ENCODE data around the gene STOM.
"Not testable (repeated sequence)": the region's sequence is repeated elsewhere in the genome, so short reads cannot be mapped to it uniquely, and the experiment has no call there.

The STOM gene, protein sequence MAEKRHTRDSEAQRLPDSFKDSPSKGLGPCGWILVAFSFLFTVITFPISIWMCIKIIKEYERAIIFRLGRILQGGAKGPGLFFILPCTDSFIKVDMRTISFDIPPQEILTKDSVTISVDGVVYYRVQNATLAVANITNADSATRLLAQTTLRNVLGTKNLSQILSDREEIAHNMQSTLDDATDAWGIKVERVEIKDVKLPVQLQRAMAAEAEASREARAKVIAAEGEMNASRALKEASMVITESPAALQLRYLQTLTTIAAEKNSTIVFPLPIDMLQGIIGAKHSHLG

DNA sequence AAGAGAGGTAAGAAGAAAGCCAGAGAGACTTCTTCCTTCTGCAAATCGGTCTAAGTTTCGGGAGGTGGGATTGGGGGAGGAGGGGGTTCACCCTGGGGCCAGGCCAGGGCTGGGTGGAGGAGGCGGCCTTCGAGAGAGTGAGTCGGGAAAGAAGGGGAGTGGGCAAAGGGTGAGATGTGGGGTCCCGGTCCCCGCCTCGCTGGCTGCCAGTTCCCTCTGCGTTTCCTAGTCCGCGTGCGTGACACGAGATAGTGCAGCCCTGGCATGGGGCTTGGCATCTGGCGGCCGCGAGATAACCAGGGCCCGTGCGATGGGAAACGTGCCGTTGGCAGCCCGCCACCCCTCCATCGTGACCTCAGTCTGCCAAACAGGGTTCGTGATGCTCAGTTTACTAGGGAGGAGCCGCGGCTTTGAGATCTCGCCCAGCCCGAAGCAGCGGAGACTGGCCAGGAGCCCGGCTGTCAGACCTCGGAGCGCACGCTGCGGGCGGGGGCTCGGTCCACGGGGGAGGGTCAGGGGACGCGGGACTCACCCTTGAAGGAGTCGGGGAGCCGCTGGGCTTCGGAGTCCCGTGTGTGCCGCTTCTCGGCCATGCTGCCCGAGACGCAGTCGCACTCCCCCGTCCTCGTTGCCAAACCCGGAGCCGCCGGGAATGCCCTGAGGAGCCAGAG lies at the start of gene STOM:
Gene STOM, minus strand, starts transcription at position 656 of the 671 bp plus-strand sequence. Its CDS starts 63 bp downstream, at position 593.
- DNase-seq, result no peak

DNA sequence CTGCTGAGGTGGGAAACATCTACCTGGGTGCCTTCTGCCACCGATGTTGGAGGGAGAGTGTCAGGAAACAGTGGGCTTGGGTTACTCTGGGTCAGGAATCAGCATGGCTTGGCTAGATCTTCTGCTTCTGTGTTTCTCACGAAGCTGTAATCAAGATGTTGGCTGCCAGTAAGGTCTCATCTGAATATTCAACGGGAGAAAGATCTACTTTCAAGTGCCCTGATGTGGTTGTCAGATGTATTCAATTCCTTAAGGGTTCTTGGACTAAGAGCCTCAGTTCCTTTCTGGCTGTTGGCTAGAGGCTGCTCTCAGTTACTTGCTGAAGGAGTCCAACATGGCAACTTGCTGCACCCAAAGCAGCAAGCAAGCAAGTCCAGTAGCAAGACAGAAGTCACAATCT lies 41.9 kb upstream of the STOM start:
- DNase-seq, result no peak

- DNase-seq, result no peak
Observed at GRCh38 chr9:121405899-121406298, 35.8 kb upstream of the STOM start.

DNA sequence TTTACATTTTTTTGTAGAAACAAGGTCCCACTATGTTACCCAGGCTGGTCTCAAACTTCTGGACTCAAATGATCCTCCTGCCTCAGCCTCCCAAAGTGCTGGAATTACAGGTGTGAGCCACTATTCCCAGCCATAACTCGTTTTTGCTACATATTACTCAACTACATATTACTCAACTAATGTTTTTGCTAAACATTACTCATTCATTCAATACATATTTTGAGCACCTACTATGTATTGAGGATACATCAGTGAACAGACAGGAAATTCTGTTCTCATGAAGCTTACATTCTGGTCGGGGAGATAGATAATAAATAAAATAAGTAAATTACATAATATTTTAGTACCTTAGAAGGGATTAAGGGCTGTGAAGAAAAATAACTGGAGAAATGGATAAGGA lies 34.9 kb upstream of the STOM start:
- no peak for DNase-seq

- DNase-seq, result peak; percentile 38
Observed at GRCh38 chr9:121399883-121400607, 30.0 kb upstream of the STOM start.

- no peak for DNase-seq
Observed at GRCh38 chr9:121399126-121399882, 29.3 kb upstream of the STOM start.

DNA sequence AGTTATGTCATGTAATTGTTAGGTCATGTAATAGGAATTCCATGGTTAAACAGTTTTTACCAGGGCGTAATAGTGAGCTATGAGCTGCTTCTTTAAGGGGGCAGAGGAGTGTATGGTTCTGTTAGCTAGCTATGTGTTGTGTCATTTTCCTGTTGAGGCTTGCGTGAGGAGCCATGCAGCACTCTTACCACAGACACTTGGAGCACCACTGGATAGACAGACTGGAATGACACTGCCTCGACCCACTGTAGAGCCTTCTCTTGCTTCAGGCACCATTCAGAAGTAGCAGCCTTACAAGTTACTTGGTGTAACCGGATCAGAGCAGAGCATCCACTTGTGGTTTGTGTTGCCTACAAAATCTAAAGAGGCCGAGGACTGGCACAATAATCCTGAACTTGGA lies 28.3 kb upstream of the STOM start:
- DNase-seq, result no peak

DNA sequence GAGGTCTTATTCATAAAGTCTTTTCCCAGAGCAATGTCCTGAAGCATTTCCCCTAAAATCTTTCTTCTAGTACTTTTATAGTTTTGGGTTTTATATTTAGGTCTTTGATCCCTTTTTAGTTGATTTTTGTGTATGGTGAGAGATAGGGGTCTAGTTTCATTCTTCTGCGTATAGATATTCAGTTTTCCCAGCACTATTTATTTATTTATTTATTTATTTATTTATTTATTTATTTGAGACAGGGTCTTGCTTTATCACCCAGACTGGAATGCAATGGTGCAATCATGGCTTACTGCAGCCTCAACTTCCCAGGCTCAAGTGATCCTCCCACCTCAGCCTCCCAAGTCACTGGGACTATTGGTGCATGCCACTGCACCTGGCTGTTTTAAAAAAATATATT lies 27.2 kb upstream of the STOM start:
- DNase-seq, result not testable (repeated sequence)

DNA sequence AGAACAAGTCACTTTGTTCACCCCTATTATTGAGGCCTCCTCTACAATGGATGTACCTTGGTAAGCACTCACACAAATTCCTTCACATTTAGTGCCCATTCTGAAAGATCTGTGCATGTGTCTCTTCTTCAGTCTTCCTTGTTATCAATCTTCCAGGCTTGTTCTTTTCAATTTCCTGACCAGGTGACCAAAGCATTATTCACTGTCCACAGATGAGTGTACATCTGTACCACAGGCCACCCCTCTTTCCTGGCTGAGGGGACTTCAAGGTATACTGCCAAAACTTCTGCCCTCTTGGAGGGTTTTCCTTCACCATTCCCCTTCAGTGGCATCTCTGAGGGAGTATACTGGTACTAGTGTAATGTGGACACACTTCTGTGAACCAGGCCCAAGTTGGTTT lies 25.5 kb upstream of the STOM start:
- no peak for DNase-seq

DNA sequence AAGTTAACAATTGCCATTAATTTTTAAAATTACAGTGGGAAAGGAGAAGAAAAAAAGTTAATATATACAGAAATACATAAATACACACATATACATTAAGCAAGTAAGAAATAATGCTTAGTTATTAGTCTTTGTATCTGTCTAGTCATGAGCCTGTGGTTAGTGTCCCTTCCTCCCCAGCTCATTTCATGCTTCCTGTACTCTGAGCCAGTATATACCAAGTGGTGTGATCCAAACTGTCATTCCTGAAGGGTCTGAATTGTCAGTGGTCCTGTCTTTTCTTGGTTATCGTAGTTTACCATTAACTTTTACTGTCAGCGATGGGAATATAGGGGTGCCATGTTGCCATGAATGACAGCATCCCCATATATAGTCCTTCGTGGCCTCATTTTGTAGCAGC lies 24.2 kb upstream of the STOM start:
- DNase-seq, result no peak

DNA sequence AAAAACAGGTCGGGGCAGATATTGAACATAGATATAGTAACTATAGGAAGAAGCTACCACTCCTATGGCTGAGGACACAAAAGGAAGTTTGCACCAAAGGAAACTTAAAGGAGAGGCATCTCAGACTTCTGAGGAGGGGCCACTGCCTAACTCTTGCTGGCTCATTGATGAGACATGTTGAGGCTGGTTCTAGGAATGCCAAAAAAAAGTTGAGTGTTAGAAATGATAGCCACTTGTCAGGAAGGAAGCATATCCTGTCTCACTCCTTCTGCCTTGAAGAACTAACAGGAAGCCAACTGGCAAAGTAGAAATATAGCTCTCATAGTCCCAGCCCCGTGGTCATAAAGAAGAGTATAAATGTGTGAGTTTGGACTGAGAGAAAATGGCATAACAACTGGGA lies 23.3 kb upstream of the STOM start:
- no peak for DNase-seq

GRCh38 chr9:121390372-121390771 lies 20.3 kb upstream of the STOM start:
- no peak for DNase-seq

DNA sequence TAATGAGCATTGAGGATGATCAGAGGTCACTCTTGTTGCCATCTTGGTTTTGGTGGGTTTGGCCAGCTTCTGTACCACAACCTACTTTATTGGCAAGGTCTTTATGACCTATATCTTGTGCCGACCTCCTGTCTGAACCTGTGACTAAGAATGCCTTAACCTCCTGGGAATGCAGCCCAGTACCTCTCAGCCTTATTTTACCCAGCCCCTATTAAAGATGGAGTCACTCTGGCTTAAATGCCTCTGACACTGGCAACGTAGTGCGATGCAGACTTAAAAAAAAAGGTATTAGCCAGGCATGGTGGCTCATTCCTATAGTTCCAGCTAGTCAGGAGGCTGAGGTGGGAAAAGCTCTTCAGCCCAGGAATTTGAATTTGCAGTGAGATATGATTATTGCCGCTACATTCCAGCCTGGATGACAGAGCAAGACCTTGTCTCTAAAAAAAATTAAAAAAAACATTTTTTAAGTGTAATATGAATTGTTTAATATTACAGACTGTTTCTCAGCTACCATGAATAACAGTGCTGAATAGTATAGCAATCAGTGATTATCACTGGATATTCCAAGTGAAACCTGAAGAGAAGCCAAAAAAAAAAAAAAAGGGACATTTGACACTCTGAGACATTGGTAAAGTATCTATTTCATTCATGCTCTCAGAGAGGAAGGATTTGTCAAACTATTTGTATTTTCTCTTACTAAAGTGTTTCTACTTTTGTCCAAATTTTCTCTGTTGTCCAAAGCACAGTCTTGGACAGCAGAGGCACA lies 18.3 kb upstream of the STOM start:
- DNase-seq, result no peak

DNA sequence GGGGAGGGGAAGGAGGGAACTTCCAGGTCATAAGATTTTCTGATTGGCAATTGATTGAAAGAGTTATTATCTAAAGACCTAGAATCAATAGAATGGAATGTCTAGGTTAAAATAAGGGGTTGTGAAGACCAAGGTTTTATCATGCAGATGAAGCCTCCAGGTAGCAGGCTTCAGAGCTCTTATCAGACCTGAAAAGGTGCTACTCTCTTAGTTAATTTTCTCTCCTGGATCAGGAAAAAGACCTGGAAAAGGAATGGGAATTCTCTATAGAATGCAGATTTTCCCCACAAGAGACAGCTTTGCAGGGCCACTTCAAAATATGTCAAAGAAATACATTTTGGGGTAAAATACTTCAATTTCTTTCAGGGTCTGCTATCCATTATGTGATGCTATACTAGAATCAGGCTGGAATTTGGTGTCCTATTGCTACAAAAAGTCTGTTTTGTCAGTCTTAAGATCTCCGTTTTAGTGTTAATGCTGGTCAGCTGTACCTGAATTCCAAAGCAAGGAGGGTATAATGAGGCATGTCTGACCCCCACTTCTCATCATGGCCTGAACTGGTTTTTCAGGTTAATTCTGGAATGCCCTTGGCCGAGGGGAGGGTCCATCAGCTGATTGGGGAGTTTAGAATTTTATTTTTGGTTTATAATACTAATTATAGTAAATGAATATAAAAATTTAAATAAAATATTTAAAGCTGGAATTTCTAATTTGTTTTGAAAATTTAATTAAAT lies 16.6 kb upstream of the STOM start:
- no peak for DNase-seq

- no peak for DNase-seq
Observed at GRCh38 chr9:121383715-121384114, 13.7 kb upstream of the STOM start.

DNA sequence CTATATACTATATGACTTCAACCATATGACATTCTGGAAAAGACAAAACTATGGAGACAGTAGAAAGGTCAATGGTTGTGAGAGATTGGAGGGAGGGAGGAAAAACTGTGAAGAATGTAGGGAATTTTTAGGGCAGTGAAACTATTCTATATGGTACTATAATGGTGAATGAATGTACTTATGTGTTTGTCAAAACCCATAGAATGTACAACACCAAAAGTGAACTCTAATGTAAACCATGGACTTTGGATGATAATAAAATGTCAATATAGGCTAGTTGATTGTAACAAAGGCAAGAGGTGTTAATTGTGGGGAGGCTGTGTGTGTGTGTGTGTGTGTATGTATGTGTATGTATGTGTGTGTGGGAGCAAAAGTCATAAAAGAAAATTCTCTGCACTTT lies 10.8 kb upstream of the STOM start:
- DNase-seq, result no peak

GRCh38 chr9:121376214-121376830 lies 6.3 kb upstream of the STOM start:
- no peak for DNase-seq

- DNase-seq, result no peak
Observed at GRCh38 chr9:121373011-121373729, 3.1 kb upstream of the STOM start.

DNA sequence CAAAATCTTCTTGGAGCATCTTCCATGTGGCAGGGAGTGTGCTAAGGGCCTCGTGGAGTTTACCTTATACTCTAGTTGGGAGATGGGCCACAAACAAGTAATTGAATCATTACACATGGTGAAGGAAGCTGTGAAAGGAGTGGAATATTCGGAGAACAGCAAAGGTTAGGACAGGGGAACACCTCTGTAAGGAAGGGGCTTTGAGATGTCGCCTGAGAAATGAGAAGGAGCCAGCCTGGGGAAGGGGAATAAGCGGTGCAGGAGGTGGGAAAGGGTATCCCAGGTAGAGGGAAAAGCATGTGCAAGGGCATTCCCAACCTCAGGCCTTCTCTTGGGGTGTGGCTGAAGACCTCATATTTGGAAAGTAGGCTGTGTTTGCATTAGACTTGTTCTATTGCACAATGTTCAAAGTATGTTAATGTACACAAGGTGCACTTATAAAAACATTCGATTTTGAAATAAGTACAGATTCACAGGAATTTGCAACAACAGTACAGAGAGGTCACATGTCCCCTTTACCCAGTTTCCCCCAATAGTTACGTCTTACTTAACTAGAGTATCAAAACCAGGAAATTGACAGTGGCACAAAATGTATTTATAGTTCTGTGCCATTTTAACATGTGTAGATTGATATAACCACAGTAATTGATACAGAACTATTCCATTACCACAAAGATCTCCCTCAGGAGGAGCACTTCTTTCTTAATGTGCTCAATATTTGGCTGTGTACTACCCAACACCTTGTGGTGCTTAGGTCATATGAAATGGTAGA lies 2.4 kb upstream of the STOM start:
- no peak for DNase-seq
